GM18498 (cell line): ENCODE results near the gene SYT13.
"Not testable (repeated sequence)": the region's sequence is repeated elsewhere in the genome, so short reads cannot be mapped to it uniquely, and the experiment has no call there.

Experiments used
- ATAC-seq: cut with Tn5 transposase; IDR thresholded peaks from one replicate; pipeline ENCODE4 v1.9.1; 2021; ENCODE audit warnings: mild to moderate bottlenecking, moderate library complexity; ENCODE audit not compliant: unreplicated experiment

Gene SYT13

DNA sequence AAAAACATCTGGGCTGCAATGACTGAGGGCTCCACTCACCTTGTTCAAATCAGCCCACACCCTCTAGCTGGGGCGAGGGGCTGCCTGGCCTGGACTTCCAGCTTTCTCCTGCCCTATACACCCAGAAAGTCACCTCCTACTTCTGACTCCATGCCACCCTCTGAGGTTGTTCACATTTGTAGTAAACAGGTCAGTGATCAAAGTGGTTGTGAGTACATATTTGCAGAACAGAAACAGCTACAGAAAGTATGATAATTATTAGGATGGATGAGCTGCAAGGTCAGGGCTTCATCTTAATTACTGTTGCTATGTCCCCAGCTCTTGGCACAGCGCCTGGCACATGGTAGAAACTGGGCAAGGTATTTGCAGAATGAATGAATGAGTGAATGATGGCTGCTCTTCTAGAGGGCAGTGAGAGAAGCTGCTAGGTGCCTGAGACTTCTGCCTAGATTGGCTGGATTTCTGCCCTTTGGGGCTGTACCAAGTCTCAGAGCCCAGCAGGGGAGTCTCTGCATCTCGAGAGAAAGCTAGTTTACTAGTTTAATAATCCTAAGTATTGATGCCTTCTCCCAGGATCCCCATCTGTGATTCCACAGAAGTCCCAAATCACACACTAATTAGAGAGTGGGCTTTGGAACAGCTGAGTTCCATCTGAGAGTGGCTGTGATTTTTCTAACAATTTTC, 36.0 kb downstream of the SYT13 start:
- ATAC-seq: no peak

DNA sequence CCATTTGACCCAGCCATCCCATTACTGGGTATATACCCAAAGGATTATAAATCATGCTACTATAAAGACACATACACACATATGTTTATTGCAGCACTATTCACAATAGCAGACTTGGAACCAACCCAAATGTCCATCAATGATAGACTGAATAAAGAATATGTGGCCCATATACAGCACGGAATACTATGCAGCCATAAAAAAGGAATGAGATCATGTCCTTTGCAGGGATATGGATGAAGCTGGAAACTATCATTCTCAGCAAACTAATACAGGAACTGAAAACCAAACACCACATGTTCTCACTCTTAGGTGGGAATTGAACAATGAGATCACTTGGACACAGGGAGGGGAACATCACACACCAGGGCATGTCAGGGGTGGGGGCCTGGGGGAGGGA, 36.8 kb downstream of the SYT13 start:
- not testable (repeated sequence) for ATAC-seq

DNA sequence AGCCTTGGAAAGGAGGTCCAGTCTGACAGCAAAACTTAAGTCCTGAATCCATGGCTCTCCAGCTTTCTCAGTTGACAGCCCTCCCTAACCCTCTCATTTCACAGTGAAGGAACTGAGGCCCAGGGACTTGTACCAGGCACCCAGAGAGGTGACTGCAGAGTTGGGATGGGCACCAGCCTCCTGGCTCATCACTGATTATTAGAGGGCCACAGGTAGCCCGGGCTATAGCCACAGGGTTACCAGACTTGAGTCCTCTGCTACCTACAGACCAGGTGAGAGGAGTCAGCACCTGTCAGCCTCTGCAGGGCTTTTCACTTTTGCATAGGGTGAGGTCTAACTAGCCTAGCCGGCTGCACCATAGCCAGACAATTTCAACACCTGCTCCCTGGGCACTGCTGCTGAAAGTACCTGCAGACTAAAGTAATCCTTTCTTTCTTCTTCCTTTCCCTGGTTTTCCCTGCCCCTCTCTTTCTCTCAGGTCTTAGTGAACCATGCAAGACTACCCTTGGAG, 37.6 kb downstream of the SYT13 start:
- no peak for ATAC-seq

DNA sequence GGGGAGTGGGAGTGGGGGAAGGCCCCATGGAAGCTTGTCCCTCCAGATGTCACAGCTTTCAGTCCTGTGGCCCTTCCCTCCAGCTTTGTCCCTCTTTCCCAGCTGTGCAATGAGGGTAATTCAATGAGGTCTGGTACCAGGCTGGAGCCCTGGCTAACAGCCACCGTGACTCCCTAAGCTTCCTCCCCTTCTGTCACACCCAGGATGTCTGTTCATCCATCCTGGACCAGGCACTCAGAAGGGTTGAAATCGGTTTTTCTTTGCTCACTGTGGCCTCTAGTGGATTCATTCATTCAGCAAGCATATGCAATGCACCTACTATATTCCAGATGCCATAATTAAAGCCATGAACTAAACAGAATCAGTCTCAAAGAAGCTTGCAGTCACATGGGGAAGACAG, 38.7 kb downstream of the SYT13 start:
- ATAC-seq: no peak

DNA sequence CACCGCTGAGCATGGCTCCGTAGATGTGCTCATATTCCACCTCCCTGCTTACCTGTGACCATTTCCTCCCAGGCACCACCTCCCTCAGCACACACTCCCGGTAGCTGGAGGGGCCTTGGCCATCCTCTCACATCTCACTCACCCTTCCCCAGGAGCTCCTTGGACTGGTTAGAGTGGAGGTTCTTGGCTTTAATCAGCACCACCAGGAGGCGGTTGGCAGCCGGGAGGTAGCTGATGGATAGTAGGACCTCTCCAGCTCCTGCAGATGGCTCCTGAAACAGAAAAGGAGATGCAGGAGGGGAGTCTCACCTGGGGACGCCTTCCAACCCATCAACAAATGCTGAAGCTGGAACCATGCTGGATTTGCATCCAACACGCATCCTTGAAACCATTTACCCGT, 39.9 kb downstream of the SYT13 start:
- no peak for ATAC-seq

DNA sequence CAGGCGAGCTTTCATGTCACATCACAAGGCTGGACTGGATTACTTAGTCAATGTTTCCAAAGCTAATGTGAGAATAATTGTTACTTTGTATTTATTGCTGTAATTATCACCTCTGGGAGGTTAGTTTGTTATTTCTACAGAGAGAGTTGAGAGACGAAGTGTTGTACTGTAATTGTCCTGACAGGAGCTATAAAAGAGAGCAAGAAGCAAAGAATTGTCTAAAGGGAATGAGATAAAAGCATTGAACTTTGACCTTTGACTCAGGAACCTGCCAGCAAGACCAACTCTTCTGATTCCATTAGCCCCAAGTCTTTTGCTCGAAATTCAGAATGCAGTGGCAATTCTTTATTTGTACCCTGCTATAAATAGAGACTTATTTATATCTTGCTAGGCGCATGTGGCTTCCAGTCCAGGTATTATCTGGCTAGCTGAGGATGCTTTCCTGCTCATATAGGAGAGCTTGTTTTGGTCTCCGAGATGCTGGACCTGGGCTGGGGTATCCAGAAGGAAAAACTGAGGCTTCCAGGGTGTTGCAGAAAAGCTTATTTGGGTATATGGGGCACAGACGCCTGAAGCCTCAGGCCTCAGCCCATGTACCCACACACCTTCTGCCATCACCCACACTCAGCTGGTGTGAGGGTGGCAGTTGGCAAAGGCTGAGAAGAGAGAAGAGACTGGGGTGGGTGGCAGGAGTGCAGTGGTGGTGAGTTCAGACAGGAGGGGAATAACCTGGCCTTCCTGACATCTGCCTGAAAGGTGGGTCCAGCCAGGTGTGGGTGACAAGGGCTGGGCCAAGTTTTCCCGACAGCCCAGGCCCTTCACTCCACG, 40.7 kb downstream of the SYT13 start:
- ATAC-seq: no peak

DNA sequence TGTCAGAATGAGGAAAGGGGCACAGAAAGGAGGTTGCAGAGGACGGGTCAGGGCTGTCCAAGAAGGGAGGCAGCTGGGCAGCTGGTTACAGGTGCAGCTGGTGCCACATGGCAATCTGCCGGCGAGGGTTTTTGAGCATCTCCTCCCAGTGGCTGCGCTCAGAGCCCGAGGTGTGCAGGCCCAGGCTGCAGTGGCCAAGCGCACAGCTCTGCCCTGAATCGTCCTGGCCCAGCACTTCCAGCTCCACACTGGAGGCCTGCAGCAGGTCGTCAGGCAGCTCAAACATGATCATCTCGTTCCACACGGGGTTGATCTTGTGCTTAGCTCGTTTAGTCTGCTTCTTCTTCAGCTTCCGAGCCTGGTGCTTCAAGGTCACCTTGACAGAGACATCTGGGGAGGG, 42.2 kb downstream of the SYT13 start:
- no peak for ATAC-seq

DNA sequence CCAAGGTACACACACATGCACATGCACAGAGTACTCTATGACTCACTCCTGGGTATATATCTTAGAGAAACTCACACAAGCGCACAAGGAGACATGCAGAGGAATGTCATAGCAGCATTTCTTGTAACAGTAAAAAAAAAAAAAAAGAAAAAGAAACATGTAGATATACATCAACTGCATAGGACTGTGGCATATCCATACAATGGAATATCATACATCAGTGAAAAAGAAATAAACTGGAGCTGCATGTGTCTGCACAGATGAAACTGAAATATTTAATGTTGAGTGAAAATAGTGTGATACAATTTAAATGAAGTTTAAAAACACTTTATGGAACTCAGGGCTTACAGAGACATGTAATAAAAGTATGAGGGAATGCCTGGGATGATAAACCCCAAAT, 46.4 kb downstream of the SYT13 start:
- ATAC-seq: no peak

DNA sequence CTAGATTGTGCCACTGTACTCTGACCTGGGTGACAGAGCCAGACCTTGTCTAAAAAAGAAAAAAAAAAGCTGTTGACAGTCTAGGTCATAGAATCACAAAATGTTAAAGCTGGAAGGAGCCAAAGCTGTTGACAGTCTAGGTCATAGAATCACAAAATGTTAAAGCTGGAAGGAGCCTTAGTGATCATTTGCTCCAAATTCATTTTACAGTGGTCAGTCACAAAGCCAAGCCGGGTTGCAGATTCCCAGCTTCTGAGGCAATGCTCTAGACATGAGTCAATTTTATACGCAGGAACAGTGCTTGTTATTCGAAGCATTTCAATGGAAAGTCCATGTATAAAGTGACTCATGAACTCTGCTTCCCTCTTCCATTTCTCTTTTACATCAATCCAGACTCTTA, 47.4 kb downstream of the SYT13 start:
- no peak for ATAC-seq

DNA sequence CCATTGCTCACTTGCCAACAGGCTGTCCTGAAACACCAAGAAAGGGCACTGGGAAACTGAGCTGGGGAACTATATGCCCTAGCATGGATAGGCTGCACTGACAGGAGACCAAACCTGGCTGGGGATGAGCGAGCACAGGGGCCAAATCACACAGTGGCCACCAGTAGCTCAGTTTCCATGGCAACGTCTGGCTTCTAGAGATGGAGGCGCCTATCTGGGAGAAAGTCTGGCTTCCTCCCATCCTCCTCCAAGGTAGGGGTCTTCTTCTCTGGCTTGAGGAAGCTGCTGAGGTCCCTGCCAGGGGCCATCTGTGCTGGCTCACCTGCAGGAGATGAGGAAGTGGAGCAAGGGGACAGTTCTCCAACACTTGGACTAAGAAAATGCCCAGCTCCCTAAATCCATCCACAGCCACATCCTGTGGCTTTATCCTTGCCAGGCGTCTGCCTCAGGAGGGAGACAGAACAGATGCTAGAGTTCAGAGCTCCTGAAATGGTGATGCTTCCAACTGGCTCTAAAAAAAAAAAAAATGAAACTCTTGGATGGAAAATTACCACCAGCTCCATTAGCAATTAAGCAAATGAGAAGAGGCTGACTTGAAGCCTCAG, 48.3 kb downstream of the SYT13 start:
- ATAC-seq: no peak

DNA sequence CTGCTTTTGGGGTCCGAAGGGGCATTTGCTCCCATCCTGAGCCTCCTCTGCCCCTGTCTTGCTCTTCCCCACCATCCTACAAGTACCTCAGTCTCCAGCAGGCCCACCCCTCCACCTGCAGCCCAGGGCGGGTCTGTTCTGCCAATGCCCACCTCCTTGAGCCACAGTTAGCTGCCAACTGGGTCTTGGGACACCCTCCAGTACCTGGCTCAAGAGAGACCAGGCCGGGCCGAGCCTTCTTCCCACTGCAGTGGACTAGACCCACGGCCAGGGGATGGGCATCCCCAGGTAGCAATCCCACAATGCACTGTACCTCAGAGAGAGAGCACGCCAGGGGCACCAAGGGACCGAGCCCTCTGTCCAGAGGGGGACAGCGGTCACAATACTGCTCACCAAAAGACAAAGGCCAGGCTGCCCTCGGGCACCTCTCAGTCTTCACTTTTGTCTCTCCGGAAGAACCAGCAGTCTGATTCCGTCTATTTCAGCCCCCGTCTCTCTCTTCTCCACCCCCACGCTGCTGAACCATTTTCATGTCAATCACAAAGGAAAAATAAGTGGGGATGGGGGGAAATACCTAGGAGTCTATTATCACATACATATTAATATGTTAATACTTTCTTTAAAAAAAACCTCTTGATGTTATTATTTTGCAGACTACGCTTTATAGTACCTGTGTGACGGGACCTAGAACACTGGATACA, 51.7 kb downstream of the SYT13 start:
- ATAC-seq: no peak

DNA sequence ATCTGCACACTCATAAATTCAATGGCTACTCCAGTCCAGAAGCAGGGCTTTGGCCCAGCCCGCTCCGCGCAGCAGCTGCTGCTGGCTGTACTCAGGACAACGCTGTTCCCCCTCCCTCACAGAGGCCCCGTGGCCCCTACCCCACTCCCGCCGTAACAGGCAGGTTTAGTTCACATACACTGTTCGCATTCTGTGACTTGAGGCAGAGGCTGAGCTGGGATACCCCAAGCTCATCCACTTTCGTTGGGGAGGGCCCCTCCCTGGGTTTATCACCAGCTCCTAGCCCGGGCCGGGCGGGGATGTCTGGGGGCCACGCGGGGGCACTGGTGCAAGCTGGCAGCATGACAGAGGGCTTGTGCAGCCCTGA, 52.4 kb downstream of the SYT13 start:
- ATAC-seq: no peak

DNA sequence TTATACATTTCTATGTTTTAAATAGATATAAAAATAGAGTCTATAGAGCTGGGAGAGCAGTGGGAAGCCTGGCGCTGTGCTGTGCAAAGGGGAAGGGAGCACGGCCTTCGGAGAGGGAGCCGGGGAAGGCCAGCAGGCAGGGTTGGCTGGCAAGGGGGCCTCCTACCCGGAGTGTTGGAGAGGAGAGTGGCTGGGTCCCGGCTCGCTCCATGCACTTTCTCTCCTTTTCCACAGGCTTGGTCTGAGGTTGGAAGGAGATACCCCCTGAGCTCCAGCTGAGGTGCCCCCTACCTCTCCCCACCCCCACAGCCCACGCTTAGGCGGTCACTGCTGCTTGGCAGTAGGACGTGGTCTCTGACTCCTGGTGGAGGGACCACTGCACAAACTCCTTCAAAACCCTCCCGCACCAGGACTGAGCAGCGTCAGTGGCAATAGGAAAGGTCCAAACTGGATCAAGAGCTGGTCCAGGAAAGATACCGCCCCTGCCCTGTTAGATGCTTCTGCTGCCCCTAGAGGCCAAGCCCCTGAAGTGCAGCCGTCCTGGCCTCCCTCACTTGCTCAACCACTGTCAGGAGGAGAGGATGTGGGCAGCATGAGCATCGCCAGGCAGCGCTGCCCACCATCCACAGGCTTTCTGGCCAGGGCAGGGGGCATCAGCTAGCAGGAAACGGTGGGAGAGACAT, 52.9 kb downstream of the SYT13 start:
- peak; percentile 73 for ATAC-seq

DNA sequence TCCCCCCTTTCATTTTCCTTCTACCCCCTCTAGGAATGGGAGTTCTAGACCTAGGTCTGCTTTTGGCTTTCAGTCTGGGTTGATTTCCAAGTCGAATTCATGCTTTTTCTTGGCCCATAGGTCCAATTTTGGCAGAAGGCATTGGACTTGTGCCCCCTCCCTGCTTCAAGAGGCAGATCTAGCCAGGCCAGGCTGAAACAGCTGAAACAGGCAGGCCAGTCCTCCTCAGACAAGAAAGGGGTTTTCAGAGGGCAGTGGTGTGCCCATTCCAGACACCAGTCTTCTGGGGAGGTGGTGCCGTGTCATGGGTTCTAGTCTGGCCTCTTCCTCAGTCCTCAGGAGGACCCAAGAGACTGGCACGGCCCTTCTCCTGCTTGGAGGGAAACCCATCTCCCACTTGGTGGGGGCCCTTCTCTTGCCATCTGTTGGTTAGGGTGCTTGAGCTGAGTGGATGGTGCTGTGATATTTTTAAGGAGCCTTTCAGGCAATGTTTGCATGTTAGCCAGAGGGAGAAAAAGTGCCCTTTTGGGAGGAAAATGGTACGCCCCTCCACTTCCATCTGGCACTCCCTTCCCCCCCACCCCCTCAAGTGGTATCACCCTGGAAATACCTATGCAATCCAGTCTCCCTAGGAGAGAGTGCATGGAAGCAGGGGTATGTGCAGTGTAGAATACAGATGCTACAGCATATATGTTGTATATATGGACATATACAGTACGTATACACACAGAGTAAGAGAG, 53.6 kb downstream of the SYT13 start:
- ATAC-seq: no peak

DNA sequence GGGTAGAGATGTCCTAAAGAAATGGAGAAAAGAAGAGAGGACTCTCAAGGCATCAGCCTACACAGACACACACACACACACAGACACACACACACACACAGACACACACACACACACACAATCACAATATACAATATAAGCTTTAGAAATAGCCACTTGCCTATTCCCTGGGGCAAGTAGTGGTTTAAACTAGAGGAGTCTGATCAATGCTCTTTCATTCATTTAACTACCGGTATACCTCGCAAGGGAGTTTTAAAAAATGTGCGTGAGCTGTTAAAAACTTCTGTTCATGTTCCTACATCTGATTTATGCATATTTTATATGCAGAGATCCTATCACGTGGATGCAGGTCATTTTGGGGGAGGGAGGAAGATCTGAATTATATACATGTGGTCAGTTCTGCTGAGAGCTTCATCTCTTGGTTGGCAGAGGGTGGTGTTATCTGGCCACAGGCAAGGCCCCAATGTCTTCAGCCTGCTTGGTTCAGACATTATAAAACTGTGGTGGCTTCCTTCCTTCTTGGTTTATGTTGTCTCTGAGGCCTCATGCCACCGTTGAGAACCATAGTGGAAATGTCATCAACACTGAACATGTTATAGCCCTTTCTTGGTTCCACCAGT, 56.6 kb downstream of the SYT13 start:
- ATAC-seq: no peak

DNA sequence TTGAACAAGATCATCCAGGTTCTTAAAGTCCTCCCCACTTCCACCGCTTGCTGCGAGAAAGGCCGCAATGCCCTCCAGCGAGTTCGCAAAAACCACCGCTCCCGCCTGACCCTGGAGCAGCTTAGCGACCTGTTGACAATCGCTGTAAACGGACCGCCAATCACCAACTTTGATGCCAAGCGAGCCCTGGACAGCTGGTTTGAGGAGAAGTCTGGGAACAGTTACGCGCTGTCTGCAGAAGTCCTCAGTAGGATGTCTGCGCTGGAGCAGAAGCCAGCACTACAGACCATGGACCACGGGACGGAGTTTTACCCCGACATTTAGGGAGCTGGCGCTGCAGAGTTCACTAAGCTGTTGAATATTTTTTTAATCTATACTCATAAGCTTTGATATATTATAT, 58.3 kb downstream of the SYT13 start:
- no peak for ATAC-seq

DNA sequence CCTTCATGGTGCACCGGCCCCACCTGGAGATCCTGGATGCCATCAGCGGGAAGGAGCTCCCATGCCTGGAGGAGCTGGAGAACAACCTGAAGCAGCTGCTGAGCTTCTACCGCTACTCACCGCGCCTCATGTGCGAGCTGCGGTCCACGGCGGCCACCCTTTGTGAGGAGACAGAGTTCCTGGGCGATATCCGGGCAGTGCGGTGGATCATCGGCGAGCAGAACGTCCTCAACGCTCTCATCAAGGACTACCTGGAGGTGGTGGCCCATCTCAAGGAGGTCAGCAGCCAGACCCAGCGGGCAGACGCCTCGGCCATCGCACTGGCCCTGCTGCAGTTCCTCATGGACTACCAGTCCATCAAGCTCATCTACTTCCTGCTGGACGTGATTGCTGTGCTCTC, 59.2 kb downstream of the SYT13 start:
- no peak for ATAC-seq

DNA sequence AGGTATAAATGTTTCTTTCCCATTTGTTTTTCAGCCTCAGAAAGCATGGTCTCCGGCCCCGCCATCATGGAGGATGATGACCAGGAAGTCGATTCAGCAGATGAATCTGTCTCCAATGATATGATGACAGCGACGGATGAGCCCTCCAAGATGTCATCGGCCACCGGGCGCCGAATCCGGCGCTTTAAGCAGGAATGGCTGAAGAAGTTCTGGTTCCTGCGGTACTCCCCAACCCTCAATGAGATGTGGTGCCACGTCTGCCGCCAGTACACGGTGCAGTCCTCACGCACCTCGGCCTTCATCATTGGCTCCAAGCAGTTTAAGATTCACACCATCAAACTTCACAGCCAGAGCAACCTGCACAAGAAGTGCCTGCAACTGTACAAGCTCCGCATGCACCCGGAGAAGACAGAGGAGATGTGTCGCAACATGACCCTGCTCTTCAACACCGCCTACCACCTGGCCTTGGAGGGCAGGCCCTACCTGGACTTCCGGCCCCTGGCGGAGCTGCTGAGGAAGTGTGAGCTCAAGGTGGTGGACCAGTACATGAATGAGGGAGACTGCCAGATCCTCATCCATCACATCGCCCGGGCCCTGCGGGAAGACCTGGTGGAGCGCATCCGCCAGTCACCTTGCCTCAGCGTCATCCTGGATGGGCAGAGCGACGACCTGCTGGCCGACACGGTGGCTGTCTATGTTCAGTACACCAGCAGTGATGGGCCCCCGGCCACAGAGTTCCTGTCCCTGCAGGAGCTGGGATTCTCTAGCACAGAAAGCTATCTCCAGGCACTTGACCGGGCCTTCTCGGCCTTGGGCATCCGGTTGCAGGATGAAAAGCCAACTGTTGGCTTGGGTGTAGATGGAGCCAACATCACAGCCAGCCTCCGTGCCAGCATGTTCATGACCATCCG, 59.9 kb downstream of the SYT13 start:
- ATAC-seq: no peak

DNA sequence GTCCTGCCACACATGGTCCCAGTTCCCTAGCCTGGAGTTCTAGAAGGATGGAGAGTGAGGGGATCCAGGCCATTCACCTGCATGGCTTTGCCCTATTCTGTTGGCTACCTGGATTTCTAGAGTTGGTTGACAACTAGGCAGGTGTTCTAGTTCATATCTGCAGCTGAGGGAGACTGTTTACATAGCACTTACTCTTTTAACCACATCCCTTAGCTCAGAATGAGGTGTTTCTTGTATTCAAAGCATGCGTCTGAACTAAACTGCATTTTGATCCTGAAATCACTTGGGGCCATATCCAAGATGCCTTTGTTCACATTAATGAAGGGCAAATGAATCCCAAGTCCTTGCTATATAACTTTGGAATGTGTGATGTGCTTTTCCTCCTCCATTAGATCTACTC, 60.9 kb downstream of the SYT13 start:
- ATAC-seq: no peak
